ENCODE results near the gene VAPB.

Gene VAPB

DNA sequence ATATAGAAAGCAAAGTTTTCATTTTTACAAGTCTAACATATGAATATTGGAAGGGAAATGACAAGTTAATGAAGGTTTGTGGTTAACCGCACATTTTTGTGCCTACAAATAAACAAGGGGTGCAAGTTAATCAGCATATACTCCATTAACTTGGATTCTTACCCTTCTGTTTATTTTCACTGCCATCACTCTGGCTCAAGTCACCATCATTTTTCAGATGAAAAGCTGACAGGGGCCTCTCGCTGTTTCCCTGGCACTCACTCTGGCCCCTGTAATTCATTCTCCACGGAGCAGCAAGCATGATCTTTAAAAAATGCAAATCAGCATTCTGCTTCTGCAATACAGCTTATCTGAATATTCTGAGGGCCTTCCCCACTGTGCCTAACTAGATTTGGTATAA lies 96.4 kb downstream of the VAPB start:
- Histone ChIP-seq H3K27me3 (ENCODE audit: low read depth, low read length) (no peaks in the 10 kb centered on the region), H3K36me3 (replicated peaks; ENCODE audit: low read depth, low read length) (peaks cover 2% of the 10 kb centered on the region), H4K20me1 (ENCODE audit: insufficient read depth, low read length) (no peaks in the 10 kb centered on the region), H2AFZ (ENCODE audit: low read depth, low read length) (no peak overlapping the region), H3K4me2 (ENCODE audit: low read length) (no peak overlapping the region), H3K4me3 (ENCODE audit: low read length) (no peak overlapping the region), H3K79me2 (ENCODE audit: low read length) (no peaks in the 10 kb centered on the region), H3K4me1 (ENCODE audit: low read length) (no peaks in the 10 kb centered on the region), H3K27ac (ENCODE audit: low read length) (no peak overlapping the region), H3K9ac (ENCODE audit: low read length) (no peak overlapping the region), H3K9me3 (ENCODE audit: insufficient read depth, low read length) (peaks cover 21% of the 10 kb centered on the region)
- TF ChIP-seq EZH2phosphoT487 (IDR thresholded peaks at IDR 0.05; ENCODE audit: low read depth) = no peak
- TF ChIP-seq, protein P1, sequence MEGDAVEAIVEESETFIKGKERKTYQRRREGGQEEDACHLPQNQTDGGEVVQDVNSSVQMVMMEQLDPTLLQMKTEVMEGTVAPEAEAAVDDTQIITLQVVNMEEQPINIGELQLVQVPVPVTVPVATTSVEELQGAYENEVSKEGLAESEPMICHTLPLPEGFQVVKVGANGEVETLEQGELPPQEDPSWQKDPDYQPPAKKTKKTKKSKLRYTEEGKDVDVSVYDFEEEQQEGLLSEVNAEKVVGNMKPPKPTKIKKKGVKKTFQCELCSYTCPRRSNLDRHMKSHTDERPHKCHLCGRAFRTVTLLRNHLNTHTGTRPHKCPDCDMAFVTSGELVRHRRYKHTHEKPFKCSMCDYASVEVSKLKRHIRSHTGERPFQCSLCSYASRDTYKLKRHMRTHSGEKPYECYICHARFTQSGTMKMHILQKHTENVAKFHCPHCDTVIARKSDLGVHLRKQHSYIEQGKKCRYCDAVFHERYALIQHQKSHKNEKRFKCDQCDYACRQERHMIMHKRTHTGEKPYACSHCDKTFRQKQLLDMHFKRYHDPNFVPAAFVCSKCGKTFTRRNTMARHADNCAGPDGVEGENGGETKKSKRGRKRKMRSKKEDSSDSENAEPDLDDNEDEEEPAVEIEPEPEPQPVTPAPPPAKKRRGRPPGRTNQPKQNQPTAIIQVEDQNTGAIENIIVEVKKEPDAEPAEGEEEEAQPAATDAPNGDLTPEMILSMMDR (IDR thresholded peaks at IDR 0.05; ENCODE audit: low read depth, low read length) = no peak

DNA sequence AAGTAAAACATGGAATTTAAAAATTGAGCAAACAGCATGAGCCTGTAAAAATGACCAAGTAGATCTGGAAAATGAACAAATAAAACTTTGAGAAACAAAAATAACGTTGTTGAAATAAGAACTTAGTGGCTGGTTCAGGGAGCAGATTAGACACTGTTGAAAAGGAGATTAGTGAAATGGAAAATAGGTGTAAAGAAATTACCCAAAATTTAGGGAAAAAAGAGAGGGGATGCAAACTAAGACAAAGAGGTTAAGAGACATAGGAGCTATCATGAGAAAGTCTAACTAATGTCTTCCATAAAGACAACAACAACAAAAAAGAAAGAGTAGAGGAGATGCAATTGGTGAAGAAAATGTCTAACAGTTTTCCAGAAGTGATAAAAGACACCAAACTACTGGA lies 97.2 kb downstream of the VAPB start:
- no peak overlapping the region for H3K27ac ChIP-seq (ENCODE audit: low read length)
- no peaks in the 10 kb centered on the region for H3K79me2 ChIP-seq (ENCODE audit: low read length)
- H3K4me2 ChIP-seq (ENCODE audit: low read length) = no peak overlapping the region
- H3K4me1 ChIP-seq (ENCODE audit: low read length) = no peaks in the 10 kb centered on the region
- peaks cover 2% of the 10 kb centered on the region for H3K36me3 ChIP-seq (replicated peaks; ENCODE audit: low read depth, low read length)
- no peak overlapping the region for H3K9ac ChIP-seq (ENCODE audit: low read length)
- peaks cover 21% of the 10 kb centered on the region for H3K9me3 ChIP-seq (ENCODE audit: insufficient read depth, low read length)
- H4K20me1 ChIP-seq (ENCODE audit: insufficient read depth, low read length) = no peaks in the 10 kb centered on the region
- no peak overlapping the region for H2AFZ ChIP-seq (ENCODE audit: low read depth, low read length)
- no peak overlapping the region for H3K4me3 ChIP-seq (ENCODE audit: low read length)
- TF ChIP-seq, protein P1 (IDR thresholded peaks at IDR 0.05; ENCODE audit: low read depth, low read length) = no peak
- no peak for TF ChIP-seq EZH2phosphoT487 (IDR thresholded peaks at IDR 0.05; ENCODE audit: low read depth)
- no peaks in the 10 kb centered on the region; the same call in 1 of the 2 replicates for H3K27me3 ChIP-seq (ENCODE audit: low read depth, low read length)

DNA sequence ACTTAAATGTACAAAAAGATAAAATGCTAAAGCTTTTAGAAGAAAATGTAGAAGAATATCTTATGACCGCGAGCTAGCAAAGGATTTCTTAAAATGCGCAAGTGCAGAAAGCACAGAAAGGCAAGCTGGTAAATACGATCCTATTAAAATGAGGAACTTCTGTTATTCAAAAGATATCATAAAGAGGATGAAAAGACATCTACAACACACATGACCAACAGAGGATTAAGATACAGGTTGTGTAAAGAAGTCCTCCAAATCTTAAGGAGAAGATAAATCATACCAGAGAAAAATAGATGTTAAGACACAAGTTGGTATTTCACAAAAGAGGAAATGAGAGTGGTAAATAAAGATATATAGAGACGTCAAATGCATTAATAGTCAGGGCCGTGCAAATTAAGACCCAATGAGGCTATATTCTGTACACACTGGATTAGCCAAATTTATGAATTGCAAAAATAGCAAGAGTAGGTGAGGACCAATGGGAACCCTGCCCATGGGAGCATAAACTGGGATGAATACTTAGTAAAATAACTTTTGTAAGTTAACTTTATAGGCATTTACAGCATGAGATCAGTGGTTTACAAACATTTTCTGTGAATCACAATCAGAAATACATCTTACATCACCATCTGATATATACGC lies 103.2 kb downstream of the VAPB start:
- H3K9me3 ChIP-seq (ENCODE audit: insufficient read depth, low read length) = peaks cover 10% of the 10 kb centered on the region; the same call in 1 of the 2 replicates
- H3K27me3 ChIP-seq (ENCODE audit: low read depth, low read length) = no peaks in the 10 kb centered on the region; the same call in 1 of the 2 replicates
- TF ChIP-seq, protein P1 (IDR thresholded peaks at IDR 0.05; ENCODE audit: low read depth, low read length) = no peak
- TF ChIP-seq EZH2phosphoT487 (IDR thresholded peaks at IDR 0.05; ENCODE audit: low read depth) = no peak
- H2AFZ ChIP-seq (ENCODE audit: low read depth, low read length) = no peak overlapping the region
- H3K79me2 ChIP-seq (ENCODE audit: low read length) = no peaks in the 10 kb centered on the region
- H3K4me1 ChIP-seq (ENCODE audit: low read length) = no peaks in the 10 kb centered on the region
- H3K4me3 ChIP-seq (ENCODE audit: low read length) = no peak overlapping the region
- H4K20me1 ChIP-seq (ENCODE audit: insufficient read depth, low read length) = no peaks in the 10 kb centered on the region
- H3K9ac ChIP-seq (ENCODE audit: low read length) = no peak overlapping the region
- H3K27ac ChIP-seq (ENCODE audit: low read length) = no peak overlapping the region
- no peaks in the 10 kb centered on the region for H3K36me3 ChIP-seq (replicated peaks; ENCODE audit: low read depth, low read length)
- H3K4me2 ChIP-seq (ENCODE audit: low read length) = no peak overlapping the region

DNA sequence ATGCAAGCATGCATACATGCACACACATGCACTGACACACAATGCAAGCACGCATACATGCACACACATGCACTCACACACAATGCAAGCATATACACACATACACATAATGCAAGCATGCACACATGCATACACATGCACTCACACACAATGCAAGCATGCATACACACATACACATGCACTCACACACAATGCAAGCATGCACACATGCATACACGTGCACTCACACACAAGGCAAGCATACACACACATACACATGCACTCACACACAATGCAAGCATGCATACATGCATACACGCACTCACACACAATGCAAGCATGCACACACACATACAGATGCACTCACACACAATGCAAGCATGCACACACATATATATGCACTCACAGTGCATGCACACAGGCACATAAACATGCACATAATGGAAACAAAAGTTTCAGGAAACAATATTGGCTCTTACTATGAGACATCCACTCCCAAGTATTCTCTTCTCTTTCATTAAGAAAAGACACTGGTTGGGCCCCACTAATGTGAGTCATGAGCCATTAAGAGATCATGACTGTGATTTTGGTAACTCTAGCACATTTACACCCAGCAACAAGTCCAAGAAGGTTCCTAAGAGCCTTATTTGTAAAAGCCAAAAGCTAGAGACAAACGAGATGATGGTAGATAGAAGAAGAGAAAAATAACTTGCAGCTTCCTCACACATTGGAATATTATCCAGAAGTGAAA lies 103.9 kb downstream of the VAPB start:
- H2AFZ ChIP-seq (ENCODE audit: low read depth, low read length) = no peak overlapping the region

More for the DNA sequence above, 103.9 kb downstream of the VAPB start:
- Histone ChIP-seq H3K79me2 (ENCODE audit: low read length) (no peaks in the 10 kb centered on the region), H3K4me2 (ENCODE audit: low read length) (no peak overlapping the region), H3K27me3 (ENCODE audit: low read depth, low read length) (peaks cover under 1% of the 10 kb centered on the region; the same call in 1 of the 2 replicates), H3K4me1 (ENCODE audit: low read length) (no peaks in the 10 kb centered on the region), H3K36me3 (replicated peaks; ENCODE audit: low read depth, low read length) (no peaks in the 10 kb centered on the region), H3K4me3 (ENCODE audit: low read length) (no peak overlapping the region), H4K20me1 (ENCODE audit: insufficient read depth, low read length) (no peaks in the 10 kb centered on the region), H3K9me3 (ENCODE audit: insufficient read depth, low read length) (peaks cover 5% of the 10 kb centered on the region; the same call in 1 of the 2 replicates), H3K9ac (ENCODE audit: low read length) (no peak overlapping the region), H3K27ac (ENCODE audit: low read length) (no peak overlapping the region)
- TF ChIP-seq, protein P1 (IDR thresholded peaks at IDR 0.05; ENCODE audit: low read depth, low read length) = no peak
- TF ChIP-seq EZH2phosphoT487 (IDR thresholded peaks at IDR 0.05; ENCODE audit: low read depth) = no peak

All from OCI-LY3 (cell line).